DND-41 (cell line): Measurements from ENCODE around the gene MAG.

Experiments
- ATAC-seq: fragments of 200-7000 bp; cut with Tn5 transposase; 3 replicates; pipeline ENCODE4 v1.9.1; 2021; ENCODE audit warnings: low read depth; ENCODE audit not compliant: insufficient read depth
- DNase-seq: peaks from one replicate; pipeline ENCODE4 v3.0.0-alpha.2; 2020
- H2AFZ ChIP-seq: 2 replicates; pipeline ENCODE4 v1.6.0; 2012; ENCODE audit warnings: low read depth, low read length
- H3K27ac ChIP-seq: 2 replicates; pipeline ENCODE4 v1.5.1; 2012; ENCODE audit warnings: low read length, inconsistent platforms
- H3K27me3 ChIP-seq: fragments of 200-600 bp; sonication (generic); 2 replicates; pipeline ENCODE4 v1.6.0; 2012; ENCODE audit warnings: low read length, mild to moderate bottlenecking, inconsistent platforms; ENCODE audit not compliant: insufficient read depth, poor library complexity
- H3K36me3 ChIP-seq: 2 replicates; pipeline ENCODE4 v1.5.1; 2012; ENCODE audit warnings: low read length, inconsistent platforms; ENCODE audit not compliant: insufficient read depth
- H3K4me1 ChIP-seq: 2 replicates; pipeline ENCODE4 v1.5.1; 2012; ENCODE audit warnings: mild to moderate bottlenecking, low read length; ENCODE audit not compliant: insufficient read depth
- H3K4me2 ChIP-seq: 2 replicates; pipeline ENCODE4 v1.6.0; 2012; ENCODE audit warnings: mild to moderate bottlenecking, moderate library complexity, low read length, inconsistent platforms; ENCODE audit not compliant: insufficient read depth
- H3K4me3 ChIP-seq, 2 experiments: fragments of 200-600 bp in 1 of 2; shearing (Covaris generic) in 1 of 2; 2 replicates each; pipeline ENCODE4 v1.5.1; 2012 to 2016; ENCODE audit warnings: inconsistent platforms in 2 of 2, low read length in 2 of 2, mild to moderate bottlenecking in 2 of 2, low read depth in 1 of 2, moderate library complexity in 1 of 2
- H3K79me2 ChIP-seq: 2 replicates; pipeline ENCODE4 v1.6.0; 2012; ENCODE audit warnings: low read length, inconsistent platforms; ENCODE audit not compliant: insufficient read depth
- H3K9ac ChIP-seq: 2 replicates; pipeline ENCODE4 v1.6.0; 2012; ENCODE audit warnings: low read depth, mild to moderate bottlenecking, inconsistent platforms, low read length, moderate library complexity
- H3K9me3 ChIP-seq: 2 replicates; pipeline ENCODE4 v1.5.1; 2012; ENCODE audit warnings: low read length, moderate library complexity, mild to moderate bottlenecking, inconsistent platforms; ENCODE audit not compliant: insufficient read depth, severe bottlenecking
- H4K20me1 ChIP-seq: 2 replicates; pipeline ENCODE4 v1.6.0; 2012; ENCODE audit warnings: low read length; ENCODE audit not compliant: insufficient read depth
- EZH2 ChIP-seq: IDR thresholded peaks from 3 replicates; pipeline ENCODE4 v1.6.1; 2012; ENCODE audit warnings: borderline replicate concordance, low read depth, mild to moderate bottlenecking, moderate library complexity, low read length, inconsistent platforms; ENCODE audit not compliant: severe bottlenecking
- TF ChIP-seq, protein P1 (sequence below): IDR thresholded peaks from 2 replicates; pipeline ENCODE4 v1.5.1; 2012; ENCODE audit warnings: borderline replicate concordance, low read length, moderate library complexity, mild to moderate bottlenecking; ENCODE audit not compliant: poor library complexity, severe bottlenecking; ENCODE audit errors: extremely low read depth

MAG gene, protein sequence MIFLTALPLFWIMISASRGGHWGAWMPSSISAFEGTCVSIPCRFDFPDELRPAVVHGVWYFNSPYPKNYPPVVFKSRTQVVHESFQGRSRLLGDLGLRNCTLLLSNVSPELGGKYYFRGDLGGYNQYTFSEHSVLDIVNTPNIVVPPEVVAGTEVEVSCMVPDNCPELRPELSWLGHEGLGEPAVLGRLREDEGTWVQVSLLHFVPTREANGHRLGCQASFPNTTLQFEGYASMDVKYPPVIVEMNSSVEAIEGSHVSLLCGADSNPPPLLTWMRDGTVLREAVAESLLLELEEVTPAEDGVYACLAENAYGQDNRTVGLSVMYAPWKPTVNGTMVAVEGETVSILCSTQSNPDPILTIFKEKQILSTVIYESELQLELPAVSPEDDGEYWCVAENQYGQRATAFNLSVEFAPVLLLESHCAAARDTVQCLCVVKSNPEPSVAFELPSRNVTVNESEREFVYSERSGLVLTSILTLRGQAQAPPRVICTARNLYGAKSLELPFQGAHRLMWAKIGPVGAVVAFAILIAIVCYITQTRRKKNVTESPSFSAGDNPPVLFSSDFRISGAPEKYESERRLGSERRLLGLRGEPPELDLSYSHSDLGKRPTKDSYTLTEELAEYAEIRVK

DNA sequence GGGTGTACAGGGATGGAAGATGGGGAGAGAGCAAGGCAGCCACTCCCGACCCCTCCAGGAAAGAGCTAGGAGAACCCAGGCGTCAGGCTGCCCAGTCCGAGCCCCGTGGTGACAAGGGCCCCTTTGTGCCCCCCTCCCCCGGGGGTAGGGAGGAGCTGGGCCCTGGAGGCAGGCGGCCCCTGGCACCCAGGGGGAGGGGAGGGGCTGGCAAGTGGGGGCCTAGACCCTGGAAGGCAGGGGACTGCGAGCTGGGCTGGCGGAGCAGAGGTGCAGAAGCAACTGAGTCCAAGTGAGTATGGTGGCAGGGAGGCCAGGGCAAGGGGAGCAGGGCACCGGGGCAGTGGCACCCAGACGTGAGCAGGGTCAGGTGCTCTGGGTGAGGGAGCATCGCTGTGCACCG, at the start of gene MAG:
Gene MAG, plus strand, starts transcription at position 246 of the 400 bp plus-strand sequence. CDS start 3,248 bp downstream, outside the sequence.
- TF ChIP-seq EZH2 = no peak
- TF ChIP-seq, protein P1, sequence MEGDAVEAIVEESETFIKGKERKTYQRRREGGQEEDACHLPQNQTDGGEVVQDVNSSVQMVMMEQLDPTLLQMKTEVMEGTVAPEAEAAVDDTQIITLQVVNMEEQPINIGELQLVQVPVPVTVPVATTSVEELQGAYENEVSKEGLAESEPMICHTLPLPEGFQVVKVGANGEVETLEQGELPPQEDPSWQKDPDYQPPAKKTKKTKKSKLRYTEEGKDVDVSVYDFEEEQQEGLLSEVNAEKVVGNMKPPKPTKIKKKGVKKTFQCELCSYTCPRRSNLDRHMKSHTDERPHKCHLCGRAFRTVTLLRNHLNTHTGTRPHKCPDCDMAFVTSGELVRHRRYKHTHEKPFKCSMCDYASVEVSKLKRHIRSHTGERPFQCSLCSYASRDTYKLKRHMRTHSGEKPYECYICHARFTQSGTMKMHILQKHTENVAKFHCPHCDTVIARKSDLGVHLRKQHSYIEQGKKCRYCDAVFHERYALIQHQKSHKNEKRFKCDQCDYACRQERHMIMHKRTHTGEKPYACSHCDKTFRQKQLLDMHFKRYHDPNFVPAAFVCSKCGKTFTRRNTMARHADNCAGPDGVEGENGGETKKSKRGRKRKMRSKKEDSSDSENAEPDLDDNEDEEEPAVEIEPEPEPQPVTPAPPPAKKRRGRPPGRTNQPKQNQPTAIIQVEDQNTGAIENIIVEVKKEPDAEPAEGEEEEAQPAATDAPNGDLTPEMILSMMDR = no peak
- DNase-seq (no peak), ATAC-seq (no peak)
- no peaks in the 10 kb centered on the region for H3K27me3 ChIP-seq
- no peak within 1 kb of the TSS for H3K9ac ChIP-seq
- no peaks in the 10 kb centered on the region for H3K9me3 ChIP-seq
- H4K20me1 ChIP-seq = peaks cover 3% of the 10 kb centered on the region
- no peaks in the 10 kb centered on the region for H3K79me2 ChIP-seq
- no peak within 1 kb of the TSS for H2AFZ ChIP-seq
- H3K4me2 ChIP-seq = no peak within 1 kb of the TSS
- no peaks in the 10 kb centered on the region for H3K4me1 ChIP-seq
- H3K4me3 ChIP-seq = no peak within 1 kb of the TSS
- H3K36me3 ChIP-seq = no peaks in the 10 kb centered on the region
- H3K27ac ChIP-seq = no peak within 1 kb of the TSS

DNA sequence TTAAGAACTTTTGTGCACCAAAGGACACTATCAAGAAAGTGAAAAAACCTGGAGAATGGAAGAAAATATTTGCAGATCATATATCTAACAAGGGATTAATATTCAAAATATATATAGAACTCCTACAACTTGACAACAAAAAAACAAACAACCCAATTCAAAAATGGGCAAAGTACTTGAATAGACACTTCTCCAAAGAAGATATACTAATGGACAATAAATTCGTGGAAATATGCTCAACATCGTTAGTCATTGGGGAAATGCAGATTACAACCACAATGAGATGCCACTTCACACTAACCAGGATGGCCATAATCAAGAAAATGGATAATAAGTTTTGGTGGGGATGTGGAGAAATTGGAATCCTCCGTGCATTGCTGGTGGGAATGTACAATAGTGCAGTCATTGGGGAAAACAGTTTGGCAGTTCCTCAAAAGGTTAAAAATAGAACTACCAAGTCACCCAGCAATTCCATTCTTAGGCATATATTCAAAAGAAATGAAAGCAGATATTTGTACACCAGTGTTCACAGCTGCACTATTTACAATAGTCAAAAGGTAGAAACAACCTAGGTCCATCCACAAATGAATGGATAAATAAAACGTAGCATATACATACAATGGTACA, 45.4 kb upstream of the MAG start:
- no peak for TF ChIP-seq EZH2
- TF ChIP-seq, protein P1 = no peak
- Histone ChIP-seq H3K4me1 (no peaks in the 10 kb centered on the region), H3K4me3 (no peak overlapping the region), H3K9ac (no peak overlapping the region), H2AFZ (no peak overlapping the region), H3K27ac (no peak overlapping the region), H3K9me3 (no peaks in the 10 kb centered on the region), H4K20me1 (no peaks in the 10 kb centered on the region), H3K27me3 (peaks cover 2% of the 10 kb centered on the region), H3K4me2 (no peak overlapping the region), H3K36me3 (no peaks in the 10 kb centered on the region), H3K79me2 (no peaks in the 10 kb centered on the region)
- DNase-seq (no peak), ATAC-seq (no peak)

DNA sequence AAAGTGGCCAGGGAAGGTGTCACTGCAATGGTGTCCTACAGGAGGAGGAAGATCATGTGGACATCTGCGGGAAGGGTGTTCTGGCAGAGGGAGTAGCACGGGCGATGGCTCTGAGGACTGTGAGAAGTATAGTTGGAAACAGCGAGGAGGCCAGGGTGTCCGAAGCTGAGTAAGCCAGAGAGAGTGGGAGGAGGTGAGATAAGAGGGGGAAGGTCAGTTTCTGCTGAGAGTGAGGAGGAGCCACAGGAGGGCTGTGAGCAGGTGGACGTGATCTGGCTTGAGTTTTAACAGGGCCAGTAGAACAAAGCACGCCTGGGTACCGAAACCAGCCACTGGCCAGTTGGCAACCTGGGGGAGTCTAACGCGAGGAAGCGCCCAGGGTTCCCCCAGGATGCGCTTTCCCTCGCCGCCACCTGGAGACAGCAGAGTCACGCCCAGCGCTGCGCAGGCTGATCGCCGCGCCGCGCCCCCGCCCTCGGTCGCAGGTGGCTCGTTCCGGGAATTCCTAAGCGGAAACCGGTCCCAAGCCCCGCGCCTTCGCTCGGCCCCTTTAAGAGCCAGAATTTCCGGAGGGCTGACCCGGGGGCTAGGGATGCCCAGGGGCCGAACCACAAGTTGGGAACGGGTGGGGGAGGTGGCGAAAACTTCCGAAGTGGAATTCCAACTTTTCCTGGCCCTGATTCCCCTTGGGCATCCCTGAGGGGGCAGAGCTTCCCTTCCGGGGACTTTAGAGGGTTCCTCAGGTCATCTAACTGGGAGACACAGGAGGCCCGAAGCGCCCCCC, 44.2 kb upstream of the MAG start:
- H3K9ac ChIP-seq = no peak overlapping the region
- H3K9me3 ChIP-seq = no peaks in the 10 kb centered on the region
- no peaks in the 10 kb centered on the region for H3K4me1 ChIP-seq
- no peak overlapping the region for H3K4me3 ChIP-seq
- H3K27me3 ChIP-seq = peaks cover 2% of the 10 kb centered on the region
- H3K4me2 ChIP-seq = no peak overlapping the region
- TF ChIP-seq, protein P1 = no peak
- TF ChIP-seq EZH2 = no peak
- ATAC-seq (no peak), DNase-seq (no peak)
- no peaks in the 10 kb centered on the region for H3K79me2 ChIP-seq
- H3K27ac ChIP-seq = no peak overlapping the region
- H3K36me3 ChIP-seq = no peaks in the 10 kb centered on the region
- H4K20me1 ChIP-seq = no peaks in the 10 kb centered on the region
- no peak overlapping the region for H2AFZ ChIP-seq
